ENCODE results near the gene CNOT4.

CNOT4 gene

DNA sequence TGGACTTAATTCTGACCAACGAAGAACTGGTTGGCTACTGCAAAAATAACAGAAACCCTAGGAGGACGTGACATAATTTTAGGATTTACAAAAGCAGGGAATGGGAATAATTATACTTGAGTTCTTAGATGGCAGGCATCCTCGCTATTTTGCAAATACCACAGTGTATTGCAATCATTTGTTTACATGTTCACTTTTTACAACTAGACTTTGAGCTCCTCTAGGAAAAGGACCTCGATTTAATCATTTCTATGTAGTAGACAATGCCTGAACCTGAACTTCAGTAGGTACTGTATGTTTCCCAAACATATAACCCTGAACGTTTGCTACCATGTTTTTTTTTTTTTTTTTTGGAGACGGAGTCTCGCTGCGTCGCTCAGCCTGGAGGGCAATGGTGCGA, 137.7 kb downstream of the CNOT4 start:
- 91 to 92% methylated on average over 10 of the region's 10 CpGs for WGBS, 2 experiments
- no peaks in the 10 kb centered on the region for H3K9me3 ChIP-seq (ENCODE audit: control insufficient read depth, low read length)
- H3K4me1 ChIP-seq (ENCODE audit: control insufficient read depth, insufficient read depth, low read length) = no peaks in the 10 kb centered on the region
- H3K27me3 ChIP-seq (ENCODE audit: control insufficient read depth, insufficient read depth, low read length, poor library complexity, severe bottlenecking) = no peaks in the 10 kb centered on the region
- no peaks in the 10 kb centered on the region for H3K36me3 ChIP-seq (ENCODE audit: control insufficient read depth, insufficient read depth, low read length)
- H3K27ac ChIP-seq (ENCODE audit: insufficient read depth, low read depth, low read length, poor library complexity, severe bottlenecking) = no peak overlapping the region
- H3K4me3 ChIP-seq (ENCODE audit: insufficient read depth, low read depth, low read length) = no peak overlapping the region

DNA sequence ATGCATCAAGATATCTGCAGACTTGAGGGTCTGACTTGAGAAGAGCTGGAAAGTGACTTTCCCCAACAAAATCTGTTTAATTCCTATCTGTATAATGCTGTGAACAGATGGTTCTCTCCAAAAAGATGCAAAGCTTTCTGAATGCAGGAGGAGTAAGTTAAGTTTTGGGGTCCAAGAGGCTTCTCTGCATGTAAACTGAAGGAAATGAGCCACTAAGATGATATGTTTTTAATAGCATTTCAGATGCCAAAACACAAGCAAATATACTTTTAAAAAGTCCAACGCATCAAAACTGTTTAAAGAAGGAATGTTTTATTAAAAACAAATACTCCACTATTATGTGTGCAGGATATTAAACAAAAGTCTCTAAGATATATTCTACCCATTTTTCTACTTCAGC, 139.2 kb downstream of the CNOT4 start:
- 100% methylated on average over 1 of the region's 1 CpG; no CpG with 5 or more reads in 1 of the 2 experiments for WGBS, 2 experiments
- Histone ChIP-seq H3K36me3 (ENCODE audit: control insufficient read depth, insufficient read depth, low read length) (no peaks in the 10 kb centered on the region), H3K27me3 (ENCODE audit: control insufficient read depth, insufficient read depth, low read length, poor library complexity, severe bottlenecking) (no peaks in the 10 kb centered on the region), H3K4me1 (ENCODE audit: control insufficient read depth, insufficient read depth, low read length) (no peaks in the 10 kb centered on the region), H3K9me3 (ENCODE audit: control insufficient read depth, low read length) (no peaks in the 10 kb centered on the region), H3K27ac (ENCODE audit: insufficient read depth, low read depth, low read length, poor library complexity, severe bottlenecking) (no peak overlapping the region), H3K4me3 (ENCODE audit: insufficient read depth, low read depth, low read length) (no peak overlapping the region)

DNA sequence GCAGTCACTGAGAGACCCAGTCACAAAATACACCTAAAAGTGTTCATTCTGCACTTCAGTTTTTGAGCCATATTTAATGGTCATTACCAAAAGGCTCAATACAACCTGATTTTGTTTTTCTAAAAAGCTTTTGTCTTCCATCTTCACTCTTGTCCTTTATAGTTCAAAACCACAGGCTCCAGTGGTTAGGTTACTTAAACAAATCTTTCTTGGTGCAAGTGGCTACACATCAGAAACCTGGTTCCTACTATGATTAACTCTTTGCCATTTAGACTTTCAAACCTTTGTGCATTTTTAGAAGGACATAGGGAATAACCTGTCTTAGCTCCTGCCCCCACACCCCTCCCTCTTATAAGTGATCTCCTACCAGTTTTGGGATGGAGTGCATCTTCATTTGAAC, 140.5 kb downstream of the CNOT4 start:
- Histone ChIP-seq H3K4me1 (ENCODE audit: control insufficient read depth, insufficient read depth, low read length) (no peaks in the 10 kb centered on the region), H3K36me3 (ENCODE audit: control insufficient read depth, insufficient read depth, low read length) (no peaks in the 10 kb centered on the region), H3K4me3 (ENCODE audit: insufficient read depth, low read depth, low read length) (no peak overlapping the region), H3K9me3 (ENCODE audit: control insufficient read depth, low read length) (no peaks in the 10 kb centered on the region), H3K27ac (ENCODE audit: insufficient read depth, low read depth, low read length, poor library complexity, severe bottlenecking) (no peak overlapping the region), H3K27me3 (ENCODE audit: control insufficient read depth, insufficient read depth, low read length, poor library complexity, severe bottlenecking) (no peaks in the 10 kb centered on the region)

DNA sequence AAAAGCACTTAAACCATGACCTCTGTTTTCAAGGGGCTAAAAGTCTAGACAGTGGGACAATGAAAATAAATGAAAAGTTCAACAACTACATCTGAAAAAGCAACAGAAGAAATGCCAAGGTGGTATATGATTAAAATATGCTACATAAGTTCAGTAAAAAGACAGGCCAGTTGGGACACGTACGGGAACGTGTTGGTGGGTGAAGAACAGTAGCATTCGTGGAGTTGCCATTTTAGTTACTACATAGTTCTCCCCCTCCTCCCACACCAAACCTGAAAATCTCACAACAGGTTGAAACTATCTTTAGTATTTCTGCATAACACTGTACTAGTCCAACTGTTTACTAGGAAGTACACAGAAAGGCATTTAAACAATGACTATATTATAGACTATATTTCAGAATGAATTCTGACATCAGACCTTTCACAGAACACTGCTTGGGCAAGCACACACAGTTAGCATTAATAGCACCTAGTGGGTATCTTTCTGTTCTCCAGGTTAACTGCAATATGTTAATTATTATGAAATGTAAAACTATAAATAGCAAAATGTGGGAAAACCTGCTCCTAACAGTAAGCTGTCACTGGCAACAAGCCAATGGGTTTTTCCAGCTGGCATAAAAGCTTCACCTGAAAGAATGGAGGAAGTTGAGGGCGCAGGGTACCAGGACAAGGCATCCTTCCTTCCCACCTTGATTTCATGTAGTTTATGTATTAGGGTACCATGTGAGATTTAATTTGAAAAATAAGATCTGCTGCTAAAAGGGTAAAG, 141.3 kb downstream of the CNOT4 start:
- H3K27me3 ChIP-seq (ENCODE audit: control insufficient read depth, insufficient read depth, low read length, poor library complexity, severe bottlenecking) = no peaks in the 10 kb centered on the region
- H3K9me3 ChIP-seq (ENCODE audit: control insufficient read depth, low read length) = no peaks in the 10 kb centered on the region
- 91 to 99% methylated on average over 5 of the region's 5 CpGs for WGBS, 2 experiments
- H3K4me1 ChIP-seq (ENCODE audit: control insufficient read depth, insufficient read depth, low read length) = no peaks in the 10 kb centered on the region
- no peaks in the 10 kb centered on the region for H3K36me3 ChIP-seq (ENCODE audit: control insufficient read depth, insufficient read depth, low read length)
- no peak overlapping the region for H3K27ac ChIP-seq (ENCODE audit: insufficient read depth, low read depth, low read length, poor library complexity, severe bottlenecking)
- H3K4me3 ChIP-seq (ENCODE audit: insufficient read depth, low read depth, low read length) = no peak overlapping the region

DNA sequence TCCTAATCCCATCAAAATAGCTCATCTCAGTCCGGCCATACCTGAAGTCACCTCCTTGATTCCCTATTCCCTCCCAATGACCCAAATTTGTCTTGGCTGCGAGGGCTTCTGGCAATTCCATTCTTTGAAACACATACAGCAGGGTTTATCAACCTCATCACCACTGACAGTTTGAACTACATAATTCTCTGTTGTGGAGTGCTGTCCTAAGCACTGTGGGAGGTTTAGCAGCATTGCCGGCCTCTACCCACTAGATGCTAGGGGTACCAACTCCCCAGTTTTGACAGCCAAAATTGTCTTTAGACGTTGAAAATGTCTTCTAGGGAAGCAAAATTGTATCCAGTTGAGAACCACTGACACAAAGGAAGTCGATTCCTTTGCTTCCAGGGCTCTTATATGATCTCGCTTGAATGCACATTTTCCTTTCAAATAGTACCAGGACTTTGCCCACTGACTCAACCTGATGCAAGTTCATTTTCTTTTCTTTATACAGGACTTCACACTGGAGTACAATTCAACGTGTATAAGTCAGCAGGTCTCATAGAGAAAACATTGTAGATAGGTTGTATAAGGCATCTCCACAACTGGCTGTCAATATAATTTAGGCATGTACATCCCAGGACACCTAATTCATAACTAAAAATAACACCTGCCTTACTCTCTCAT, 142.9 kb downstream of the CNOT4 start:
- WGBS, 2 experiments = 92 to 95% methylated on average over 7 of the region's 7 CpGs
- H3K4me1 ChIP-seq (ENCODE audit: control insufficient read depth, insufficient read depth, low read length) = no peaks in the 10 kb centered on the region
- H3K4me3 ChIP-seq (ENCODE audit: insufficient read depth, low read depth, low read length) = no peak overlapping the region
- no peaks in the 10 kb centered on the region for H3K9me3 ChIP-seq (ENCODE audit: control insufficient read depth, low read length)
- H3K27me3 ChIP-seq (ENCODE audit: control insufficient read depth, insufficient read depth, low read length, poor library complexity, severe bottlenecking) = no peaks in the 10 kb centered on the region
- peaks cover 5% of the 10 kb centered on the region for H3K36me3 ChIP-seq (ENCODE audit: control insufficient read depth, insufficient read depth, low read length)
- no peak overlapping the region for H3K27ac ChIP-seq (ENCODE audit: insufficient read depth, low read depth, low read length, poor library complexity, severe bottlenecking)

DNA sequence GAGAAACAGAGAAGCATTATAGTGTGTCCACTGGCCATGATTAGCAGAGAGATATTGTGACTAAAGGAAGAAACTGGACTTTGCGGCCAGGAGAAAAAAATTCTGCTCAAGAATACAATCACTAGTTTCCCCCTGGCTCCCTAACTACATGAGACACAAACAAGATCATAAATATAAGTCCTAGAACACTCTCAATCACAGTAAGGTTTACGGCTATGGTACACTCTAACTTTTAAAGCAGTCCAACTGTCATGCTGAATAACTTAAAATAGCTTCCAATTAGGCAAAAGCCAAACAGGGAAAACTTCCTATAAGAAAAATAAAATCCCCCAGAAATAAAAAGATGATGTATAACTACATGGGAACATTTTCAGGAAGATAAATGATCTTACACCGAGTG, 144.2 kb downstream of the CNOT4 start:
- Histone ChIP-seq H3K27ac (ENCODE audit: insufficient read depth, low read depth, low read length, poor library complexity, severe bottlenecking) (no peak overlapping the region), H3K9me3 (ENCODE audit: control insufficient read depth, low read length) (no peaks in the 10 kb centered on the region), H3K36me3 (ENCODE audit: control insufficient read depth, insufficient read depth, low read length) (peaks cover 5% of the 10 kb centered on the region), H3K27me3 (ENCODE audit: control insufficient read depth, insufficient read depth, low read length, poor library complexity, severe bottlenecking) (no peaks in the 10 kb centered on the region), H3K4me1 (ENCODE audit: control insufficient read depth, insufficient read depth, low read length) (no peaks in the 10 kb centered on the region), H3K4me3 (ENCODE audit: insufficient read depth, low read depth, low read length) (no peak overlapping the region)
- WGBS, 2 experiments = 83 to 87% methylated on average over 2 to 3 of the region's 3 CpGs

DNA sequence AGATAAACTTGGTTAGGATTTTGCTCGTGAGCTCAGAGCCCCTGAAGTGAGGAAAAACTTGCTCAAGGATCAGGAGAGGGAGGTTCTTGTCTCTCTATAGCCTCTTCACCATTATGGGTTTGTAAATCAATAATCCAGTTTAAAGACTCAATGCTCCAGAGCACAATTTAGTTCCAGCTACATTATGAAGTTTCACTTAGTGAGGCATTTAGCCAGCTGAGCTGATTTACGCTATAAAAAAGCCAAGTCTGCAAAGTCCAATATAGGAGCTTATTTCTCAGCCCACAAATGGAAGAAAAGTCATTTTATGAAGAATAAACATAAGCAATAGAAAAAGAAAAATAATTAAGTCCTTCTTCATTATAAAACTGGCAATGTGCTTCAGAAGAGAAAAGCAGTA, 145.7 kb downstream of the CNOT4 start:
- Histone ChIP-seq H3K27ac (ENCODE audit: insufficient read depth, low read depth, low read length, poor library complexity, severe bottlenecking) (no peak overlapping the region), H3K4me3 (ENCODE audit: insufficient read depth, low read depth, low read length) (no peak overlapping the region)
- 90 to 93% methylated on average over 2 of the region's 2 CpGs for WGBS, 2 experiments

DNA sequence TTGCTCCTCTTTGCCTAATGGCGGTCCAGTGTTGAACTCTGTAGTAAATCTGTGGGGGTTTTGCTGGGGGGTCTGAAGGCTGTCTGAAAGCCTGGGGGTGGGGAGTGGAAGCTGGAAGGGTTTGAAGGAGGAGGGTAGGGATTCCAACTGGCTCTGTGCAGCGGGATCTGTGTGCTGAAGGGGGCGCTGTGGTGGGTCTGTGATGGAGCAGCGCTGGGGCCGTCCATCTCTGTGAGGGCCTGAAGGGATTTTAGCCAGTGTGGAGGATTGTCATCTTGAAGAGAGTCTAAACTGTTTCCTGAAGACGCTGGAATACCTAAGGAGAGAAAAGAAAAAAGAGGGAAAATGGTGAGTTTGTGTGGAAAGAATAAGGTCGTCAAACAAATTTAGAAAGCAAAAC, 147.0 kb downstream of the CNOT4 start:
- Histone ChIP-seq H3K9me3 (ENCODE audit: control insufficient read depth, low read length) (no peaks in the 10 kb centered on the region), H3K36me3 (ENCODE audit: control insufficient read depth, insufficient read depth, low read length) (peaks cover 5% of the 10 kb centered on the region), H3K27me3 (ENCODE audit: control insufficient read depth, insufficient read depth, low read length, poor library complexity, severe bottlenecking) (no peaks in the 10 kb centered on the region), H3K4me1 (ENCODE audit: control insufficient read depth, insufficient read depth, low read length) (no peaks in the 10 kb centered on the region), H3K27ac (ENCODE audit: insufficient read depth, low read depth, low read length, poor library complexity, severe bottlenecking) (no peak overlapping the region), H3K4me3 (ENCODE audit: insufficient read depth, low read depth, low read length) (no peak overlapping the region)
- WGBS, 2 experiments = 92 to 93% methylated on average over 7 of the region's 7 CpGs

More for the DNA sequence above, 145.7 kb downstream of the CNOT4 start:
- H3K4me1 ChIP-seq (ENCODE audit: control insufficient read depth, insufficient read depth, low read length) = no peaks in the 10 kb centered on the region
- H3K9me3 ChIP-seq (ENCODE audit: control insufficient read depth, low read length) = no peaks in the 10 kb centered on the region
- no peaks in the 10 kb centered on the region for H3K27me3 ChIP-seq (ENCODE audit: control insufficient read depth, insufficient read depth, low read length, poor library complexity, severe bottlenecking)
- peaks cover 5% of the 10 kb centered on the region for H3K36me3 ChIP-seq (ENCODE audit: control insufficient read depth, insufficient read depth, low read length)

DNA sequence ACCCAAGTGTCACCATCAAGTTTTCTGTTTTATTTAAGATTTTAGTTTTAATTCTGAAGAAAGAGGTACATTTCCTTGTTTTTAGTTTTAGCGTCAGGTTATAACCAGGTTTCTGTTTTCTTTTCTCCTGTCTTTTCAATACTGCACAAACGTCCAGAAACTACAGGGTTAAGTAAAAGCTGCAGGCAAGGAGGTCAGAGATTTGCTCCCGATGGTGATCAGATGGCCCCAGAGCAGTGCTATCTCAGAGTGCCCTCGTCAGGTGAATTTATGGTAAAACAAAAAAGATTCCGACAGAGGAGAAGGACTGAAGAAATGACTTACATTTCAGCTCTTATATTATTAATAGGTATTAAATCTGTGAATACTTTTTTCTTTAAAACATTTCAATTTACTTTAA, 148.1 kb downstream of the CNOT4 start:
- Histone ChIP-seq H3K27me3 (ENCODE audit: control insufficient read depth, insufficient read depth, low read length, poor library complexity, severe bottlenecking) (no peaks in the 10 kb centered on the region), H3K36me3 (ENCODE audit: control insufficient read depth, insufficient read depth, low read length) (peaks cover 5% of the 10 kb centered on the region), H3K9me3 (ENCODE audit: control insufficient read depth, low read length) (no peaks in the 10 kb centered on the region), H3K4me3 (ENCODE audit: insufficient read depth, low read depth, low read length) (no peak overlapping the region), H3K27ac (ENCODE audit: insufficient read depth, low read depth, low read length, poor library complexity, severe bottlenecking) (no peak overlapping the region), H3K4me1 (ENCODE audit: control insufficient read depth, insufficient read depth, low read length) (no peaks in the 10 kb centered on the region)
- WGBS, 2 experiments = 40 to 59% methylated on average over 4 of the region's 5 CpGs

DNA sequence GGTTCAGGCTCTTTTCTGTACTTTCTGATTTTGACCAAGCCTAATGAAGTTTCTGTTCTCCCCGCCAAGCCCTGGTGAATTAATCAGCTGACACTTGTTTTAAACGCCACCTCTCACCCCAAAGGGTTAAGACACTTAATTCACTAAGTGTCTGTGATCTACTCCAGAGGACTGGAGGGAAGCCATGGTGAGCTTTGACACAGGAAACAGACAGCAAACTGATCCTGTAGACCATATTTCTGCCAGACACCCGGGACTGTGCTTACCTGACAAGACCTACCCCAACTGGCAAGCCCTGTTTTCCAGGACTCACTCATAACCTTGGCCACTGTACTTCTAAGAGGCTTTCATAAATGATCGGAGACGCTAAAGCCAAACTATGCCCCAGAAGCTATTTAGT, 150.3 kb downstream of the CNOT4 start:
- 86 to 88% methylated on average over 5 of the region's 5 CpGs for WGBS, 2 experiments
- H3K4me1 ChIP-seq (ENCODE audit: control insufficient read depth, insufficient read depth, low read length) = no peaks in the 10 kb centered on the region
- H3K9me3 ChIP-seq (ENCODE audit: control insufficient read depth, low read length) = no peaks in the 10 kb centered on the region

More for the DNA sequence above, 150.3 kb downstream of the CNOT4 start:
- Histone ChIP-seq H3K36me3 (ENCODE audit: control insufficient read depth, insufficient read depth, low read length) (peaks cover 5% of the 10 kb centered on the region), H3K27ac (ENCODE audit: insufficient read depth, low read depth, low read length, poor library complexity, severe bottlenecking) (no peak overlapping the region), H3K4me3 (ENCODE audit: insufficient read depth, low read depth, low read length) (no peak overlapping the region), H3K27me3 (ENCODE audit: control insufficient read depth, insufficient read depth, low read length, poor library complexity, severe bottlenecking) (no peaks in the 10 kb centered on the region)
